GM18951 (cell line): ENCODE data around the gene EPHA7.

Source experiments
- POLR2A ChIP-seq: IDR thresholded peaks from 4 replicates; pipeline ENCODE4 v1.6.1; 2011; ENCODE audit warnings: mild to moderate bottlenecking; ENCODE audit not compliant: insufficient read length, insufficient read depth; ENCODE audit errors: extremely low read depth
- in situ Hi-C: fragments of 300-500 bp; cut with MboI; formaldehyde crosslinking; loops from one replicate; pipeline ENCODE4 v1.12.0; 2022; ENCODE audit warnings: low sequenced_read_pairs, mixed read lengths, inconsistent platforms; ENCODE audit not compliant: unreplicated experiment

EPHA7 gene

DNA sequence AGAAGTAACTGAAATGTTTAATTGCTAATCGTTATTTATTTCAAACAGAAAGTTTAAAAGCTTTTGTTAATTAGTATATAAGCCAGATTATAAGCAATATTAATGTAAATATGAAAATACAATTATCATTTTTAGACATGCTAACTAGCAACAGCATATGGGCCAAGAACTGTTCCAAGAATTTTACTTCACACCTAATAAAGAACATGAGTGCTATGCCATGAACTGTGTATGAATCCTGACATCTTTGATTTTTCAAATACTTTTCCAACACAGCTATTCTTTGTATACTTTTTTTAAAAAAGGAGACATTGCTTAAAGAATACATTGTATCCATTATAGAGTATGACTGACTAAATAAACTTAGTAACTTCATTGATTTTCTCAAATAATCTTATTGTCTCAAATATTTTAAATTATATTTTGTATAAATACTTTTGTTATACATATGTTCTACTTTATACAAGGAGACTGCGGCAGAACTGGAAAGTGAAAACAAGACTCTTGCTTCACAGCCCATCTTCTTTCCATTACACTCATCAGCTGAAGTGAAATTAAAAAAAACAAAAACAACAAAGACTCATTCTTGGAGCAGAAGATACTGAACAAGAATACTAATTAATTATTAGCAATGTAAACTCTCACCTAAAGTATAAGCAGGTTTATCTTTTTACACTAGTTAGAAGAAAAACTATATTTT lies 89.9 kb downstream of the EPHA7 start:
- no peak for TF ChIP-seq POLR2A
- in situ Hi-C loops, result no loop called here

- in situ Hi-C loops, result no loop called here
- TF ChIP-seq POLR2A, result no peak
Measured at GRCh38 chr6:93327857-93328256, 91.5 kb downstream of the EPHA7 start.

DNA sequence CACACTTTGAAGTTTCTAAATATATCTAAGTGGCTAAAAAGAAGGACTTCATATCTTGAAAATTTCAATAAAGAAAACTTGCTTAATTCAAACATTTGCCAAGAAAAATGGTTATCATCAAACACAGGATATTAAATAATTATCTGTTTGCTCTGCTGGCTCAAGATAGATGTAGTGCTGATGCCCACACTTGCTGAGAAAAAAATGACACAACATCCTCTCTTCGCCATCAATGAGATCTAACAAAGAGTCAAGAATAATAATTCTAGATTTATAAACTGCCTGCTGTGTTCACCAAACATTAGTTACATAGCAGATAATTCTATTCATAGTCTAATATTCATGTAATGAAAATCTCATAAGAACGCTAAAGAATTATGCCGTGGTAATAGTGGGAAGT lies 93.6 kb downstream of the EPHA7 start:
- no peak for TF ChIP-seq POLR2A
- in situ Hi-C loops, result no loop called here

DNA sequence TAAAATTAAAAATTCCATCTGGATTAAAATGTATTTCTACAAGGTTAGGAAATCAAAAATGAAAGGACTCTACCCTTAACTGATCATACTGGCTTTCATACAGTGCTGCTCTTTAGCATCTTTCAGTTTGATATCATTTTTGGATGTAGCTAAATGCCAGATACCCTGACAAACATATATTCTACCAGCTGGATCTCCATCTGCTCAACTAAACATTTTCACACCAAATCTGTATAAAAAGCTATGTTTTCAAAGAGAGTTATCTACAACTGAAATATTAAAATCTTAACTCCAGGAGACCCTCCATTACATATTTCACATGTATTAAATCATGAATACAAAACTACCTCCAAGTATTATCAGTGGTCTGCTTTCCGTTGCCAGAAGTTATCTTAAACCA lies 95.7 kb downstream of the EPHA7 start:
- in situ Hi-C loops, result no loop called here
- no peak for TF ChIP-seq POLR2A

GRCh38 chr6:93322651-93323050 lies 96.7 kb downstream of the EPHA7 start:
- in situ Hi-C loops, result no loop called here
- TF ChIP-seq POLR2A, result no peak

DNA sequence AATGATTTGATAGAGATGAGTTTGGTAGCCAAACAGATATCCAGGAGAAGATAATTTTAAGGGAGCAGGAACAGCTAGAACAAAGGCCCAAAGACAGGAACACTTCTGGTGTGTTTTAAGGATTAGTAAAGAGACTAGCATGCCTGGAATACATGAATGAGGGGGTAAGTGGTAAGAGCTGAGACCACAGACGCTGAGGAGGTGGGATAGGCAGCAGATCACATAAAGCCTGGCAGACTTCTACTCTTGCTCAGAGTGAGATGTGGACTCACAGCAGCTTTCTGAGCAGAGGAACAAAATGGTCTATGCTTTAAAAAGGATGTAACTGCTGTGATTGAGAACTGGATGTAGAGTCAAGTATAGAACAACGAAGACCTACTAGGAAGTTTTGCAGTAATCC lies 100.1 kb downstream of the EPHA7 start:
- TF ChIP-seq POLR2A, result no peak
- in situ Hi-C loops, result no loop called here

GRCh38 chr6:93318121-93318520 lies 101.2 kb downstream of the EPHA7 start:
- no peak for TF ChIP-seq POLR2A
- in situ Hi-C loops, result no loop called here

GRCh38 chr6:93317592-93317991 lies 101.8 kb downstream of the EPHA7 start:
- no peak for TF ChIP-seq POLR2A
- in situ Hi-C loops, result no loop called here

- in situ Hi-C loops, result no loop called here
- no peak for TF ChIP-seq POLR2A
Measured at GRCh38 chr6:93307505-93308409, 111.6 kb downstream of the EPHA7 start.

GRCh38 chr6:93305088-93305487 lies 114.3 kb downstream of the EPHA7 start:
- in situ Hi-C loops, result no loop called here
- no peak for TF ChIP-seq POLR2A

DNA sequence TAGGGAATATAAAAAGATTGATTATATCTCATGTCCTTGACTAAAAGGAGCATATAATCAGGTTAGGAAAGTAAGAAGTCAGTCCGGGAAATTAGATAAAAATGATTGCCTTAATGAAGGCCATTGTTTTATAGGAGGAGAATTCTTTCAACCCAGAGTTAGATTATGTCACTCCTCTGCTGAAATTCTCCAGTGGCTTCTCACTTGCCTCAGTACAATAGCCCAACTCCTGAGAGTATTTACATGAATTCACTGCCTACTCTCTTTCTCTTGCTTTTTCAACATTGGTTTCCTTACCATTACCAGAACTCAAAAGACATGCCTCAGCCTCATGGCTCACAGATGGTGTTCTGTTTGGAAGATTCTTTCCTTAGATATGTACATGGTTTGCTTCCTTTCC lies 114.9 kb downstream of the EPHA7 start:
- in situ Hi-C loops, result no loop called here
- no peak for TF ChIP-seq POLR2A

- no peak for TF ChIP-seq POLR2A
- in situ Hi-C loops, result no loop called here
Measured at GRCh38 chr6:93300661-93301060, 118.7 kb downstream of the EPHA7 start.

- in situ Hi-C loops, result no loop called here
- no peak for TF ChIP-seq POLR2A
Measured at GRCh38 chr6:93299622-93300021, 119.7 kb downstream of the EPHA7 start.

DNA sequence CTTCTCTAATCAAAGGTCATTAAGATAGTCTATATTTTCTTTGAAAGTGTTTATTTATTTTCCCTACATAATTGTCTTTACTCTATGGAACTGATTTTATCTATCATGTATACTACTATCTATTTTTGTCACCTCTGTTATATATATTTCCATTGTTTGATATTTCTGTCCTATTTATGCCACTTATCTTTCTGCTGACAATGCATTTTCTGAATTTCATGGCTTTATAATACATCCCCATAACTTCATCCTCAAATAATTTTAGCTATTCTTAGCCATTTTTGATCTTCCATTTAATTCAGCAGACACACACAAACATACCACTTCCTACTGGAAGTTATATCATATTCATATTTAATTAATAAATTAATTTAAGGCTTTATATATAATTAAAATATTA lies 123.7 kb downstream of the EPHA7 start:
- in situ Hi-C loops, result no loop called here
- TF ChIP-seq POLR2A, result no peak
